GM21381 (cell line): ENCODE data around the gene MMS22L.

Experiments used
- ATAC-seq: cut with Tn5 transposase; IDR thresholded peaks from one replicate; pipeline ENCODE4 v1.9.1; 2021; ENCODE audit warnings: mild to moderate bottlenecking, moderate library complexity; ENCODE audit not compliant: unreplicated experiment

The MMS22L gene, protein sequence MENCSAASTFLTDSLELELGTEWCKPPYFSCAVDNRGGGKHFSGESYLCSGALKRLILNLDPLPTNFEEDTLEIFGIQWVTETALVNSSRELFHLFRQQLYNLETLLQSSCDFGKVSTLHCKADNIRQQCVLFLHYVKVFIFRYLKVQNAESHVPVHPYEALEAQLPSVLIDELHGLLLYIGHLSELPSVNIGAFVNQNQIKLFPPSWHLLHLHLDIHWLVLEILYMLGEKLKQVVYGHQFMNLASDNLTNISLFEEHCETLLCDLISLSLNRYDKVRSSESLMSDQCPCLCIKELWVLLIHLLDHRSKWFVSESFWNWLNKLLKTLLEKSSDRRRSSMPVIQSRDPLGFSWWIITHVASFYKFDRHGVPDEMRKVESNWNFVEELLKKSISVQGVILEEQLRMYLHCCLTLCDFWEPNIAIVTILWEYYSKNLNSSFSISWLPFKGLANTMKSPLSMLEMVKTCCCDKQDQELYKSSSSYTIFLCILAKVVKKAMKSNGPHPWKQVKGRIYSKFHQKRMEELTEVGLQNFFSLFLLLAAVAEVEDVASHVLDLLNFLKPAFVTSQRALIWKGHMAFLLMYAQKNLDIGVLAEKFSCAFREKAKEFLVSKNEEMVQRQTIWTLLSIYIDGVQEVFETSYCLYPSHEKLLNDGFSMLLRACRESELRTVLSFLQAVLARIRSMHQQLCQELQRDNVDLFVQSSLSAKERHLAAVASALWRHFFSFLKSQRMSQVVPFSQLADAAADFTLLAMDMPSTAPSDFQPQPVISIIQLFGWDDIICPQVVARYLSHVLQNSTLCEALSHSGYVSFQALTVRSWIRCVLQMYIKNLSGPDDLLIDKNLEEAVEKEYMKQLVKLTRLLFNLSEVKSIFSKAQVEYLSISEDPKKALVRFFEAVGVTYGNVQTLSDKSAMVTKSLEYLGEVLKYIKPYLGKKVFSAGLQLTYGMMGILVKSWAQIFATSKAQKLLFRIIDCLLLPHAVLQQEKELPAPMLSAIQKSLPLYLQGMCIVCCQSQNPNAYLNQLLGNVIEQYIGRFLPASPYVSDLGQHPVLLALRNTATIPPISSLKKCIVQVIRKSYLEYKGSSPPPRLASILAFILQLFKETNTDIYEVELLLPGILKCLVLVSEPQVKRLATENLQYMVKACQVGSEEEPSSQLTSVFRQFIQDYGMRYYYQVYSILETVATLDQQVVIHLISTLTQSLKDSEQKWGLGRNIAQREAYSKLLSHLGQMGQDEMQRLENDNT

GRCh38 chr6:97282726-97283617 lies at the start of gene MMS22L:
Gene MMS22L (minus strand): TSS chr6:97283216. CDS start chr6:97282477, 739 bp downstream.
- peak; percentile 95 for ATAC-seq

- no peak for ATAC-seq
Observed at GRCh38 chr6:97322811-97323210, 39.8 kb upstream of the MMS22L start.

DNA sequence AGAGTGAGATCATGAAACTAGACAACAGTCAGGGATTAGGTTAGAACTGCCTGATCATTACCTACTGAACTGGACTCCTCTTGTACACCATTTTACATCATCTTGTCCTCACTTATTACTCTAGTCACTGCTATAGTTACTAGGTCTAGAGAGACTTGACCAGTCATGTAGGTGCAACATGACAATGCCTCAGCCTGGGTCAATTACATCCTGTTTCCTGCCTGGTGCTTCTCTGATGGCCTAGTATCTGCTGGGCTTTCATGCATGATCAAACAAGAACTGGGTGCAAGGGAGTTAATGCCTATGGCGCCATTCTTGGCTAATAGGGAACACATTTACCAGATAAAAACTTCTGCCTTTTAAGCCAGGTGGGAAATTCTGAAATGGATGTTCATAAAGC lies 39.2 kb upstream of the MMS22L start:
- ATAC-seq = no peak

DNA sequence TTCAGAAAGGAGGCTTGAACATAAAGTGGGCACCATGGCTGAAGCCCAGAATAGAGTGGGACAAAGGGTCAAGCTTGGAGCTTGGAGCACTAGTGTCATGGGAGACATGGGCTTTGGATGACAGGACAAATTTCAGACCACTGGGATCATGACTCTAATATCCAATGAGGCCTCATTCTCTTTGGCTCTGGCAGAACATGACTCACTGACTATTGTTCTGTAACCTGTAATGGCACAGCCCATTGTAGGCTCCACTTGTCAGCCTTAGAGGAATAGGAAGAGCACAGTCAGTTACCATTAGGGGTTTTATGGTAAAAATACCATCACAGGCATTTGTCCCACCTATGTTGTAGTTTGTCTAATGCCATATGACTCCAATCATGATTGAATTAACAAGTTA lies 34.0 kb upstream of the MMS22L start:
- no peak for ATAC-seq

DNA sequence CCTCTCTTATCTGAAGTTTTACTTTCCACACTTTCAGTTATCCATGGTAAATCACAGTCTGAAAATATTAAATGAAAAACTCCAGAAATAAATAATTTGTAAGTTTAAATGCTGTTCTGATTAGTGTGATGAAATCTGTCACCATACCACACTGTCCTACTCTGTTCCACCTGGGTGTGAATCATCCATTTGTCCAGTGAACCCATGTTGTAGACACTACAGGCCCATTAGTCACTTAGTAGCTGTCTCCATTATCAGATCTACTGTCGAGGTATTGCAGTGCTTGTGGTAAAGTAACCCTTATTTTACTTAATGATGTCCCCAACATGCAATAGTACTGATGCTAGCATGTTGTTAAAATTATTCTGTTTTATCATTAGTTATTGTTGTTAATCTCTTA lies 29.2 kb upstream of the MMS22L start:
- no peak for ATAC-seq

DNA sequence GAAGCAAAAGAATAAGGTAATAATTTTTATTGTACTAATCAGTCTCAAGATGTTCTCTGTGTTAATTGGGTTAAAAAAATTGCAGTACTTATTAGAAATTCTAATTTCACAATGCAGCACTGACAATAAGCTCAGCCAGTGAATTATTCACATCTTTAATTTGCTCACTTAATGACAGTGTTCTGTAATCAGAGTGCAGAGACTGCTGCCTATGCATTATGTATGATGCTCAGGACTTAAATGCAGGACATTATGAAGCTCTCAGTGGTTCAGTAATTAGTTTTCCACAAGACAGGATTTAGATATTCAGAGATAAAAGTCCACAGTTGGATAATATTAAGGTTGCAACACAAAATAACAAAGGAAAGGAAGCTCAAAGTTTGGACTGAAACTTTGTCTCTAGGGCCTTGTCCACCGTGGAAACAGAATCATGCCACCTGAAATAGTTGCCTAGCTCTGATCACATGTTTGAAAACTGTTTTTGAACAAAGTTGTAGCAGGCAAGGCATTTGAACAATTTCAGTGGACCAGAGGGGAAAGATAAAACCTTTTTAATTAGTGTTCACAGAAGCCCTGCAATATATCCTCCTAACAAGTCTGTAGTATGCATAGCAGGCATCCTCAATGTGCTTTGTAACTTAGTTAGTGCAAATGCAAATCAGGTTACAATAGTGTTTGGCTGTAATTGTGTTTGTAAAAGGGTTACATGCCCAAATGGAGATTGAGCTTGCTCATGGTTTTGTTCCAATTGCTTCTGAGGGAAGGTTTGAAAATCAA lies 23.7 kb upstream of the MMS22L start:
- no peak for ATAC-seq

DNA sequence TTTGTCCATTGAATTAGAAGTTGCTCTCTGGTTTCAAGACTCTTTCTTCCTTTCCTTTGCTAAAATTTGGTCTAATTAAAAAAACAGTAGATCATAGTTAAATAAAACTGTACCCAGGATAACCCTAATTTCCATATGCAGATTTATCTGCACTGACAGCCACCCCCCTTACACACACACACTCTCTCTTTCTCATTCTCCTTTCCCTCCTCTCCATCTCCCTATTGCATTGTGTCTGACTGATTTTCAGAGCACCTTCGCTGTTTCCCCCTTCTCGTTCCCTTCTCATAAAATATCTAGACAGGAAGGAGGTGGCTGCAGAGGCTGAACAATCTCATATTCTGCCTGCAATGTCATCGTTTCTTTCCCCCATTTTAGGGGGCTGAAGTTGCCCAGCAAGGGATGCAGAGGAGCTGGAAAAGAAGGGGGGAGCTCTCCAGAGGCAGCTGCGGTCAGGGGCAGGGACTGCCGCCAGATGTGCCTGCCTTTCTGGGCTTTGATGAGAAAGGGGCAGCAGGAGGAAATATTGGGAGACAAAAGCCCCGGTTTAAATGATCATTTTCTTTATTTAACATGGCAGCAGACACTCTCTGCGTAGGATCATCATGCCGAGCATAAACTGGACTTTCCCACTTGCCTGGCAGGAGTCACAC lies 22.5 kb upstream of the MMS22L start:
- ATAC-seq = no peak

DNA sequence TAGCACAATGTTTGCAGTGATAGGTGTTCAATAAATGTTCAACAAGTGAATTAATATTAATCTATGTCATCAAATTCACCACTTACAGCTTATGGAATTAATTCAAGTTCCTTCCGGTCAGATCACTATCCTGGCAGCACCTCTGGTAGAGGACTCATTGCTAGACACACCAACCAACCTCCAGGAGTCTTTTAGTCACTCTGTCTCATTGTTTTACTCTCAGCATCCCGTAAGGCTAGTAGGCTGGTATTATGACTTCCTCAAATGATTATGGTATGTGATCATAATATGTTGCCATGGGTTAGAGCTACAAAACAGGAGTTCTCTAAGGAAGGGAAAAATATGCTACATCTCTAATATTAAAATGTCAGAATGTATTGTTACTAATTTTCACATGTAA lies 21.7 kb upstream of the MMS22L start:
- ATAC-seq = no peak

DNA sequence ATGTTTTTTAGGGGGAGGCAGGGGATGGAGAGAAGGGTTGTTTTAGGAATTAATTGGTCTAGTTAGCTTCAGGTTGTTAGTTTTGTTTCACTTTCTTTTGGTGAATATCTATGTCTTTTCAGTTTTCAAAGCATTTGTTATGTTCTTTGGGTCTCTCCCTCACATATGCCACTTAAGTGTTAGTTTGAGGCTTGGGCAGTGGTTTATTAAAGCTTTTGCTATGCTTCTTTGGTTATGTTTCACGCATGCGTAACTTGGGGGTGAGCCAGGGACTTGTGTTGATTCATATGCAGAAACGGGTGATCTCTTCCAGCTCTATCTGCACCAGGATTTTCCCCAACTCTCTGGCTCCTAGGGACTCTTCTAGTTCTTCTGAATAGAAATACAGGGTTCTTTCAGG lies 11.4 kb upstream of the MMS22L start:
- no peak for ATAC-seq

GRCh38 chr6:97293198-97293696 lies 10.2 kb upstream of the MMS22L start:
- no peak for ATAC-seq

DNA sequence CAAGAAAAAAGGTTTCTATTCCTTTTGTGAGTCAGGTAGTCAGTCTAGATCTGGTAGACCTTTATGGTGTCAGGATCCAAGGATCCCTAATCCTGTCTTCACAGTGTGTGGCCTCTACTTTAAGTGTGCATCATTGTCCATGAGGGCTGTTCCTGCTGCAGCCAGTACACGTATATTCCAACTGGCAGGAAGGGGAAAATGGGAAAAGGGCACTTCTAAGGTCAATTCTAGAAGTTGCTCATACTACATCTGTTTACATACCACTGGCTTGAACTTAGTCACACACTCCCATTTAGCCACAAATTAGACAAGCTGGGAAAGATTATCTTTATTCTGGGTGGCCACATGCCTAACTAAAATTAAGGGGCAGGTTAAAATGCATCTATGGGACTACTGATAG lies 9.7 kb upstream of the MMS22L start:
- ATAC-seq = no peak

DNA sequence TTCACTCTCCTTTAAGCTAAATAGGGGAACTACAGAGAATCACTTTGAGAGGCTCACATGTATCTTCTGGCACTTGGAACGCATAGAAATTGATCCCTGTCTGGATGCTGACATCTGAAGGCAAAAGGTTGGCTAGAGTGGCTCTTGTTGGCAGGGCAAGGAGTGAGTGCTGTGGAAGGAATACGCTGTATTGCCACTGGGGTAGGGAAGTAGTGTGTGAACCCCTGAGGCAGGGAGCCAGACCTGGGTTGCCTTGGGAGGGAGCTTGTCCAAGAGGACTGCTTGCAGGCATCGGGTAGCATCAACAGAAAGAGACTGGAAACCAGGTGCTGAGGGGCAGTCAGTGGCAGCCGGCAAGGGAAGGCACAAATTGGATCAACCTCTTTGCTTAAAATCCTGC lies 8.9 kb upstream of the MMS22L start:
- ATAC-seq = no peak

DNA sequence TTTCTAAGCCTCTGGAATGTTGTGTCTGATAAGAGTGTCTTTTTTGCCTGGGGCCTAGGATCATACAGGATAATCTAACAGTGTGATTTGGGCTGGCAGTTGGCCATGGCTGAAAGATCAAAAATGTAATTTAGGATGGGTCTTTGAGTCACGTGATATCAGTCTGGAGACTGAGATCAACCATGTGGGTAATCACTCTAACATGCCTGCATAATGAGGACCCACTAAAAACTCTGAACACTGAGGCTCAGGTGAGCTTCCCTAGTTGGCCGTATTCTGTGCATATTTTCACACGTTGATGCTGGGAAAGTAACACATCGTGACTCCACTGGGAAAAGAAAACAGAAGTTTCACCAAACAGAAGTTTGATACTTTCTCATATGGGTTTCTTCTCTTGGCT lies 6.3 kb upstream of the MMS22L start:
- no peak for ATAC-seq

DNA sequence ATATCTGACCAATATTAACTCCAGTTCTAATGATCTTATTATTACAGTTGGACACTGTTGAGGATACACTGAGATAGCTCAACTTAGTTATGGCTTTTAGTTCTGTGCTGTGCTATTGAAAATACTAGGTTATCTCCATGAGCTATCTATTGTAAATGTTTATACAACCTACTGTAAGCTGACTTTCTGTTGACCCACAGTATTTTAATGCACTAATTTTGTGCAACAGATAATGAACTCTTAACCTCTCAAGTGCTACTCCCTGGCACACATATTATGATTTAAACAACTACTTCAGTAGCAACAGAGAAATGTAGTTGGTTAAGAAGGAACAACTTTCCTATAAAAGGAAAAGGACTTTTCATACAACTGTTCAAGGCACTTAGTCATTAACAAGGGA lies 5.2 kb upstream of the MMS22L start:
- no peak for ATAC-seq

DNA sequence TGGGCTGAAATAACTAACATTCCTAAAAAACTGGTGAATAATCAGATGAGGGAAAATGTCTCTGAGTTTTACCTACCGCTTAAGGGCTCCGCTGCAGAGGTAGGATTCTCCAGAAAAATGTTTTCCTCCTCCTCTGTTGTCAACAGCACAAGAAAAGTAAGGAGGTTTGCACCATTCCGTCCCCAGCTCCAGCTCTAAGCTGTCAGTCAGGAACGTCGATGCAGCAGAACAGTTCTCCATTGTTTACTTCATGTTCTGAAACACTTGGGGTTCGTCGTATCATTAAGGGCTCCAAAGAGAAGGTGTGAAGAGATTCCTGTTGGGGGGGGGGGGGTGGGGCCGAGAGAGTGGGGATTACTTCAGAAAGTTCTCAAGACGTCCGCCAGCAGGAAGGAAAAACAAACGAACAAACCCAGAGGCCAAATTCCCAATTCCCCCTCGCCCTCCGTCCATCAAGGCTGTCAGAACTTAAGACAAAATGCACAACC lies 734 bp downstream of the MMS22L start:
- ATAC-seq = peak; percentile 3

GRCh38 chr6:97280766-97281165 lies 2.2 kb downstream of the MMS22L start:
- ATAC-seq = no peak

DNA sequence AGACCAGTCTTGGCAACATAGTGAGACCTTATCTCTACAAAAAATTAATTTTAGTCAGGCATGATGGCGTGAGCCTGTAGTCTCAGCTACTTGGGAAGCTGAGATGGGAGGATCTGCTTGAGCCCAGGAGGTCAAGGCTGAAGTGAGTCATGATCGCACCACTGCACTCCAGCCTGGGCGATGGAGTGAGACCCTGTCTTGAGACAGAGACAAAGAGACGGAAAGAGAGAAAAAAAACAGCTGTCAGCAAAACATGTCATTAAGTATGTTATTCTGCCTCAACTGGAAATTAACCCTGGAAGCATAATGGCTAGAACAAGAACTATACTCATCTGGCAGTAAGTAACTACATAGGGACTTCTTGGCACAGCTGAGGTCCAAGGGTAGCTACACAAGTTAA lies 7.2 kb downstream of the MMS22L start:
- ATAC-seq = no peak

- no peak for ATAC-seq
Observed at GRCh38 chr6:97269821-97270220, 13.2 kb downstream of the MMS22L start.

- no peak for ATAC-seq
Observed at GRCh38 chr6:97262676-97263075, 20.3 kb downstream of the MMS22L start.
